Neural cell (in vitro differentiated cells): Measurements from ENCODE around the gene ACTL10. TPM values are rescaled to one million over a fixed set of nuclear protein-coding genes. Genes with fewer than 3 reads are reported as not detected.

Experiments
- H2AFZ ChIP-seq: fragments of 200-600, 300-800 bp; sonication (generic), shearing (Covaris generic); 2 replicates; pipeline ENCODE4 v1.6.0; 2014; ENCODE audit warnings: low read depth, mild to moderate bottlenecking, antibody characterized with exemption, low read length, moderate library complexity
- H3F3A ChIP-seq: fragments of 200-600 bp; shearing (Covaris generic); 2 replicates; pipeline ENCODE4 v1.6.1; 2016; ENCODE audit warnings: mild to moderate bottlenecking, moderate library complexity, mixed read lengths, antibody characterized with exemption, low read length; ENCODE audit not compliant: insufficient read depth, poor library complexity, severe bottlenecking
- H3K27ac ChIP-seq: fragments of 200-600, 300-800 bp; sonication (generic), shearing (Covaris generic); 2 replicates; pipeline ENCODE4 v1.5.1; 2014; ENCODE audit warnings: mild to moderate bottlenecking, low read length, moderate library complexity
- H3K27me3 ChIP-seq: fragments of 300-800, 200-600 bp; sonication (generic), shearing (Covaris generic); 2 replicates; pipeline ENCODE4 v1.6.0; 2014; ENCODE audit warnings: mild to moderate bottlenecking, low read depth, low read length, moderate library complexity; ENCODE audit not compliant: insufficient read depth
- H3K36me3 ChIP-seq: fragments of 300-800, 200-600 bp; sonication (generic), shearing (Covaris generic); 2 replicates; pipeline ENCODE4 v1.5.1; 2014; ENCODE audit warnings: mild to moderate bottlenecking, antibody characterized with exemption, low read length, moderate library complexity; ENCODE audit not compliant: insufficient read depth
- H3K4me2 ChIP-seq: fragments of 300-800, 200-600 bp; sonication (generic), shearing (Covaris generic); 2 replicates; pipeline ENCODE4 v1.6.0; 2014; ENCODE audit warnings: mild to moderate bottlenecking, low read length
- H3K4me3 ChIP-seq: fragments of 300-800, 200-600 bp; sonication (generic), shearing (Covaris generic); 2 replicates; pipeline ENCODE4 v1.5.1; 2014; ENCODE audit warnings: mild to moderate bottlenecking, low read length, moderate library complexity
- H3K79me2 ChIP-seq: fragments of 200-600 bp; shearing (Covaris generic); replicated peaks from 2 replicates; pipeline ENCODE4 v1.6.0; 2014; ENCODE audit warnings: mild to moderate bottlenecking, low read length, moderate library complexity; ENCODE audit not compliant: insufficient read depth
- H3K9ac ChIP-seq: fragments of 300-800, 200-600 bp; sonication (generic), shearing (Covaris generic); 2 replicates; pipeline ENCODE4 v1.6.1; 2016; ENCODE audit warnings: mild to moderate bottlenecking, low read length, mixed read lengths
- H3K9me2 ChIP-seq: fragments of 200-600 bp; shearing (Covaris generic); 2 replicates; pipeline ENCODE4 v1.6.1; 2016; ENCODE audit warnings: mild to moderate bottlenecking, low read length, mixed read lengths; ENCODE audit not compliant: insufficient read depth
- H3K9me3 ChIP-seq: fragments of 200-600, 300-800 bp; sonication (generic), shearing (Covaris generic); 2 replicates; pipeline ENCODE4 v1.6.1; 2016; ENCODE audit warnings: mild to moderate bottlenecking, mixed run types, low read length, moderate library complexity, mixed read lengths
- H4K20me1 ChIP-seq: fragments of 200-600 bp; shearing (Covaris generic); 2 replicates; pipeline ENCODE4 v1.6.1; 2016; ENCODE audit warnings: mild to moderate bottlenecking, mixed run types; ENCODE audit not compliant: insufficient read depth
- CTCF ChIP-seq: fragments of 450-650 bp; IDR thresholded peaks from 2 replicates; pipeline ENCODE4 v1.5.1; 2014; ENCODE audit warnings: antibody characterized with exemption, mild to moderate bottlenecking, moderate library complexity; ENCODE audit not compliant: poor library complexity, severe bottlenecking
- EP300 ChIP-seq: fragments of 450-650 bp; conservative IDR thresholded peaks from 2 replicates; pipeline ENCODE4 v1.6.1; 2014; ENCODE audit warnings: antibody characterized with exemption, mild to moderate bottlenecking, moderate library complexity; ENCODE audit not compliant: poor library complexity, severe bottlenecking
- EZH2 ChIP-seq: fragments of 200-600, 300-800 bp; shearing (Covaris generic), sonication (generic); IDR thresholded peaks from 2 replicates; pipeline ENCODE4 v1.6.1; 2014; ENCODE audit warnings: antibody characterized with exemption, low read length, borderline replicate concordance, mild to moderate bottlenecking; ENCODE audit not compliant: insufficient read depth, poor library complexity, severe bottlenecking
- MXI1 ChIP-seq: fragments of 450-650 bp; conservative IDR thresholded peaks from 2 replicates; pipeline ENCODE4 v1.6.1; 2014; ENCODE audit warnings: antibody characterized with exemption, mild to moderate bottlenecking; ENCODE audit not compliant: poor library complexity, severe bottlenecking
- POLR2AphosphoS5 ChIP-seq: IDR thresholded peaks from 2 replicates; pipeline ENCODE4 v1.6.1; 2012
- RAD21 ChIP-seq: fragments of 450-650 bp; conservative IDR thresholded peaks from 2 replicates; pipeline ENCODE4 v1.6.1; 2014; ENCODE audit warnings: antibody characterized with exemption, mild to moderate bottlenecking, moderate library complexity
- REST ChIP-seq: IDR thresholded peaks from 2 replicates; pipeline ENCODE4 v1.6.1; 2012; ENCODE audit warnings: borderline replicate concordance
- SMC3 ChIP-seq: fragments of 450-650 bp; conservative IDR thresholded peaks from 2 replicates; pipeline ENCODE4 v1.6.1; 2014; ENCODE audit warnings: antibody characterized with exemption, mild to moderate bottlenecking, moderate library complexity; ENCODE audit not compliant: poor library complexity
- TAF1 ChIP-seq: IDR thresholded peaks from 2 replicates; pipeline ENCODE4 v1.6.1; 2012; ENCODE audit warnings: low read depth
- polyA plus RNA-seq: library from polyadenylated mRNA; depleted of rRNA; stranded (reverse); fragments of >200 nt; gene quantifications from 2 replicates; pipeline ENCODE4 v1.2.3, GENCODE V29; 2014

Gene ACTL10
- polyA plus RNA-seq, 1 donor from 2014 or later, result not detected

- H3K36me3 ChIP-seq, result no peaks in the 10 kb centered on the region
- H4K20me1 ChIP-seq, result no peaks in the 10 kb centered on the region
- H2AFZ ChIP-seq, result peak overlapping the region; percentile 54
- H3K9me2 ChIP-seq, result no peaks in the 10 kb centered on the region
- H3K27me3 ChIP-seq, result no peaks in the 10 kb centered on the region
- H3K27ac ChIP-seq, result peak overlapping the region; percentile 60
- H3K9me3 ChIP-seq, result no peaks in the 10 kb centered on the region
- H3K4me2 ChIP-seq, result peak overlapping the region; percentile 58
- peak overlapping the region; percentile 84 for H3K9ac ChIP-seq
- peak overlapping the region; percentile 91 for H3K4me3 ChIP-seq
- H3F3A ChIP-seq, result no peaks in the 10 kb centered on the region
- no peak for TF ChIP-seq EP300
- TF ChIP-seq TAF1, result peak; percentile 40
- TF ChIP-seq EZH2, result no peak
- TF ChIP-seq RAD21, result peak; percentile 41
- TF ChIP-seq REST, result peak; percentile 58
- peak; percentile 62 for TF ChIP-seq MXI1
- peak; percentile 39 for TF ChIP-seq CTCF
- TF ChIP-seq POLR2AphosphoS5, result peak; percentile 81
- peak; percentile 59 for TF ChIP-seq SMC3
- H3K79me2 ChIP-seq, result no peaks in the 10 kb centered on the region
These were observed 3.3 kb upstream of the ACTL10 start for GRCh38 chr20:33663161-33664084.

- Histone ChIP-seq H3F3A (no peaks in the 10 kb centered on the region), H3K27me3 (no peaks in the 10 kb centered on the region), H3K27ac (peak overlapping the region; percentile 60), H3K4me2 (peak overlapping the region; percentile 46), H3K79me2 (no peaks in the 10 kb centered on the region), H3K9me3 (no peaks in the 10 kb centered on the region), H3K9ac (peak overlapping the region; percentile 84), H3K4me3 (peak overlapping the region; percentile 91), H2AFZ (peak overlapping the region; percentile 54), H3K9me2 (no peaks in the 10 kb centered on the region), H3K36me3 (no peaks in the 10 kb centered on the region), H4K20me1 (no peaks in the 10 kb centered on the region)
- TF ChIP-seq EZH2 (no peak), REST (no peak), MXI1 (no peak), POLR2AphosphoS5 (no peak), RAD21 (no peak), TAF1 (no peak), EP300 (no peak), SMC3 (no peak), CTCF (no peak)
These were observed 2.5 kb upstream of the ACTL10 start for GRCh38 chr20:33664085-33664761.
